ENCODE results near the gene FMN1.

FMN1 gene

GRCh38 chr15:32908872-32909271 is 285.6 kb downstream of the FMN1 start:
- no peak for DNase-seq

- no peak for DNase-seq
These were observed 286.2 kb downstream of the FMN1 start for GRCh38 chr15:32908135-32908801.

DNA sequence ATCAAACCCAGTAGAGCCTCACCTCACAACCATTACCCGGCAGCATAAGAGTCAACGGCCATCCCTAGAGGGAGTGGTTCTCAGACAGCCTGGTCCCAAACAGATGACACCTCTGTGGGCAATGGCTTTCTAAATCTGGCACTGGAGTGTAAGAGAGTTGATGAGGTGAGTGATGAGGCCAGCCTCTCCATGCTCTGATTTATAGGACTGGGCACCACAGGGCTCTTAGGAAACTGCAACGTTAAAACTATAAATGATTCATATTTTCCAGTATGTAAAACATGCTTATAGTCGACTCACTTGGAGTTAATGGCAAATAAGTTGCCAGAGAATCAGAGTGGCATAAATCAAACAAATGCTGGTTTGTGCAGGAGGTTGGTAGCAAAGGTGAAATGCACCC is 289.0 kb downstream of the FMN1 start:
- no peak for DNase-seq

GRCh38 chr15:32904448-32904847 is 290.1 kb downstream of the FMN1 start:
- DNase-seq = no peak

DNA sequence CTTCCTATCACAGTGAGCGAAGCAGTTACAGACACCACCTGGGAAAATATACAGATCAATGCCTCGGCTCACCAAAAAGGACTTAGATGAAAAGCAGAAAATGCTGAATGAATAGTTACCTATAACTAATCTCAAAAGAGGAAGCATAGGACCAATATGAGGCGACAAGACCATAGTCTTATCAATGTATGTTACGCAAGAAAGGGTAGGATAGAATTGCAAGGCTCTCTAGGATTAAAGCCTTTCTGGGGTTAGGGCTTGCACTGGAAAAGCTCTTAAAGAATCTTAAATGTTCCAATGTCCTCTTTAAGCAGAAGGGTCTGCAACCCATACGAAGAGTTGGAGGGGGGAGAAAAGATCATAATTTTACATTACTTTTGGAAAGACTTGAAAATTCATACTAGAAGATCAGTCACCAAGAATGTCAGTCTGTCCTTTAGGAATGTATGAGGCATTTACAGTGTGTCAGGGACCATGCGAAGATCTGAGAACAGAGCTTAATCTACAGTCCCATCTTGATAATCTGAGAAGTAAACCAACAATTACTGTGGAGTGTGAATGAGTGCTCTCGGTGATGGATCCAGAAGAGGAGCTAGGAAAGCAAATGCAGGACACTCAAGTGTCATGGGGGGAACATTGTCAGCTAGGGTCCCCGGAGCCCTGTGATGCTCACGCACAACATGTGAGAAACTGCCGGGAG is 290.8 kb downstream of the FMN1 start:
- no peak for DNase-seq

DNA sequence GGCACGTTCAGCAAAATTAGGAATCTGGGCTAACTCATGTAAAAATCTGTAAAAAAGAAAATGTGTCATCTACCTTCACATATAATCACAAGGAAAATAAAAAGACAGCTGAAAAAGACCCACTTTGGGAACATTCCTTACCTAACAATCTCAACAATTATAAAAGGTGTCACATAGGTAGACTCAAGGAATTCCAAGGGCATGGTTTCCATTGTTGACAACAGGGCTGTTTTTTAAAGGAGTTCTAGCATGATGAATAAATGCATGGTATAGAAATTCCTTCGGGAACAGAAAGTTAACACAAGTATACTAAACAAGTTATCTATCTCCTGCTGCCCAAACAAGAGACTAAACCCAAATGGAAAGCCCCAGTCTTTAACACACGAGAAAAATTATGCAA is 292.5 kb downstream of the FMN1 start:
- no peak for DNase-seq

GRCh38 chr15:32901192-32901591 is 293.3 kb downstream of the FMN1 start:
- no peak for DNase-seq

DNA sequence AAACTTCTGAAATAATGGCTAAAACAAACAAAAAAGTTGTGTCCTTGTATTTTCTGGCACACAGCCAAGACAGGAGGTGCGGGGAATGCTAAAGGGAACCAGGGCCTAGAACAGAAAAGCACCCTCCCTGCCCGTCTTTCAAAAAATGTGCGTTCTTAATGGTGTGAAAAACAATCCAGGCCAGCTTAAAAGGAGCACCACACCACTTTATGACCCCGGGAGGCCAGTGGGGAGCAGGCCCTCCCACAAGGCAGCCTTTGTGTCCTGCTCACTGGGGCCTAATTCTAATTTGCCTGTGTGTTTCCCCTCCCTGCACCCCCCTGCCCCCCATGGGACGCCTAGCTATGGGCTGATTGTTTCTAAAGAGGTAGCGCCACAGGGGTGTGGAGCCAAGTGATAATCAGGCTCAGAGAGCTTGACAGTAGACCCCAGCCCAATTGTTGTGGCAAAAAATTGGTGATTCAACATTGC is 295.4 kb downstream of the FMN1 start:
- DNase-seq = no peak

GRCh38 chr15:32898414-32898813 is 296.1 kb downstream of the FMN1 start:
- DNase-seq = no peak

- no peak for DNase-seq
These were observed 301.1 kb downstream of the FMN1 start for GRCh38 chr15:32893421-32893820.

DNA sequence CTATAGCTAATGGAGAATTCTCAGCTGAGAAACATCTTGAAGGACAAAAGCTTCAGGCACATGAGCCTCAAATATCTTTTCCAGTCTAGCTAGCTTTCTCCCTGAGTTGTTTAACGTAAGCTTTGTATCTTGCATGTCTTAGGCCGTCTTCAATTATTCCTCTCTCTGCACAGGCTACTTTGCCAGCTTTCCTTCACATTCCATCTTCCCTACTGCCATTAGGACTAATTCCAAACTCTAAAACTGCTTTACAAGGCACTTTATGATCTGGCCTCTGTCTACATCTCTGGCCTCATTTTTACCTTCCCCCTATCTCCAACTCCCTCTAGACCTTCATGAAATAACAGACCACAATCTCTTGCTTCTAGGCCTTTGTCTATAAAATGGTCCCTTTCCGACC is 305.3 kb downstream of the FMN1 start:
- DNase-seq = no peak

- DNase-seq = no peak
These were observed 306.2 kb downstream of the FMN1 start for GRCh38 chr15:32888221-32888761.

- no peak for DNase-seq
These were observed 307.4 kb downstream of the FMN1 start for GRCh38 chr15:32887090-32887489.

DNA sequence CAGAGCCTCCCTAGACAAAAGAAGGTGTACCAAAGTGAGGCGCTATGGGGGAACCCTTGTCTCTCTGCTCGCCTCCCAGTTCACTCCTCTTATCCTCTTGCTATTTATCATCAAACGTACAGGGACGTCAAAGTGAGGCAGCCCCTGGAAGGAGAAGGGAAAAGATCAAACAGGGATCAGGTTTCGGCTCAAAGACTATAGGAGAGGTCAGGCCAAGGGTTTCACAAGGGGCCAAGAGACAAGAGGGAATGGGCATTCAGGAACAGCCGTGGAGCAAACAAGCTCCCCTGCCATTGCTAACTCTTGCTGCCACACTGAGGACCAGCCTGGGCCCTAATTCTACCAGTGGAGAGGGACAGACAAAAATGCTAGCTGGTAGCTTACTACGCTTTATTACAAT is 308.1 kb downstream of the FMN1 start:
- no peak for DNase-seq

- DNase-seq = no peak
These were observed 308.8 kb downstream of the FMN1 start for GRCh38 chr15:32885713-32886112.

DNA sequence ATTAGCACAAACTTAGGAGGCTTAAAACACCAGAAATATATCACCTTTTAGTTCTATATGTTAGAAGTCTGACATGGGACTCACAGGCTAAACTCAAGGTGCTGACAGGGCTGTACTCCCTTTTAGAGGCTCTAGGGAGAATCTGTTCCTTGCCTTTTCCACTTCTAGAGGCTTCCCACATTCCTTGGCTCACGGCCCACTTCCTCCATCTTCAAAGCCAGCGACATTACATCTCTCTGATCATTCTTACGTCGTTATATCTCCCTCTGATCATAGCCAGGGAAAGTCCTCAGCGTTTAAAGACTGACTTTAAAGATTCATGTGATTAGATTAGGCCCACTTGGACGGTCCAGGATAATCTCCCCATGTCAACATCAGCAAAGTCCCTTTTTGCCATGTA is 310.4 kb downstream of the FMN1 start:
- DNase-seq = no peak

GRCh38 chr15:32882955-32883354 is 311.6 kb downstream of the FMN1 start:
- DNase-seq = no peak

GRCh38 chr15:32881528-32881927 is 313.0 kb downstream of the FMN1 start:
- no peak for DNase-seq

- DNase-seq = no peak
These were observed 313.9 kb downstream of the FMN1 start for GRCh38 chr15:32880642-32881041.

- no peak for DNase-seq
These were observed 314.5 kb downstream of the FMN1 start for GRCh38 chr15:32879980-32880379.

DNA sequence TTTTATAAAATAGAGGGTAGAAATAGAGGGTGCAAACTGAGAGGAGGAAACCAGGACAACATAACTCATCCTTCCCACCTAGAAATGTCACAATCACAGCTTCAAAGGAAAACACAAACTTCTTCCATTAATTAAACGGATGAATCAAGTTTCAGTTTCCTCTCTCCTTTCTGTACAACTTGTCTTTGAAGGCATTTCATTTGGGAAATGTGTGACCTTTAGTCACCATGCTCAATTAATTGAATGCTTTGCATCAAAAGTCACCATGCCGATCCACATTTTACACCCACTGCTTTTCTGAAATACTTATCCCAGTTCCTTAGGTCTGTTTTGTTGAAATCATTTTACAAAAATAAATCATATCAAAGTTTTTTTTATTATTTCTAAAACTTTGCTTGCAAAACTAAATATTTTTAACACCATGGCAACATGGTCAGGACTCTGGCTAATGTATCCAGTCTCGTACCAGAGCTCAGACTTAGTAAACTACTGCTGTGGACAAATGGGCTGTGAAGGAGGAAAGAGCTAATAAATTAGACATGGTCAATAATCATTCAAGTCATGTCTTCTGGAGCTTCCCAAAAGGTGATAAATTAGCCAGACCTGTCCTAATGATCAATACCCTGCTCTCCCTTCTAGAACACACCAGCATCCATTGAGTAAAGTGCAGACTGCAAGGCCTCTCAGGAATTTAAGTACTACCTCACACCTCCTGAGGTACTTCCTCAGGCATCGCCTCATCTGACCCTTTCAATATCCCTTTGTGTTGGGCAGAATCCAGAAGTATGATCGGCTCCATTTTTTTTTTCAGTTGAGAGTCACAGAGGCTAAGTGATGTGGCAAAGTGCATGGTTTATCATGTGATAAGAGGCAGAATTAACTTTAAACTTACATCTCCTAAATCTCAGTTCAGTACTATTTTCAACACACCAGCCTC is 315.4 kb downstream of the FMN1 start:
- DNase-seq = no peak

DNA sequence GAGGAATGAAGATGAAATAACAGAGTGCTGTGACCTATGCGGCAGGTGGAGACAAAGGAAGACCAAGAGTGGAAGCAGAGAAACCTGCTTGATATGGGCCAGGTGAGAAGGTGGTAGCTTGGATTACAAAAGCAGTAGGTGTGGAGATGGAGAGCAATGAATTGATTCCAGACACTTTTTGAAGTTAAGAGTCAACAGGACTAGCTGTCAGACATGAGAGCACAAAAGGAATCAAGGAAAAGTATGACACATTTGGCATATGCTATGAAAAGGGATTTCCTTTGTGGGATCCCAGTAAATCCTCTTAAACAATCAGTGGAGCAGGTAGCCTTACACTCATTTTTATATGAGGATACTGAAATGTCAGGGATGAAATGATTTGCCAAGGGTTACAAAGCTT is 316.2 kb downstream of the FMN1 start:
- no peak for DNase-seq

Measured in activated CD4-positive, CD25-positive, alpha-beta regulatory T cell treated with anti-CD3 and anti-CD28 coated beads, Interleukin-2, amount 50 U/mL, for 72 hours (primary cell).